ENCODE data around the gene LMO7.
"Not testable (repeated sequence)": the region's sequence is repeated elsewhere in the genome, so short reads cannot be mapped to it uniquely, and the experiment has no call there.

LMO7 gene

DNA sequence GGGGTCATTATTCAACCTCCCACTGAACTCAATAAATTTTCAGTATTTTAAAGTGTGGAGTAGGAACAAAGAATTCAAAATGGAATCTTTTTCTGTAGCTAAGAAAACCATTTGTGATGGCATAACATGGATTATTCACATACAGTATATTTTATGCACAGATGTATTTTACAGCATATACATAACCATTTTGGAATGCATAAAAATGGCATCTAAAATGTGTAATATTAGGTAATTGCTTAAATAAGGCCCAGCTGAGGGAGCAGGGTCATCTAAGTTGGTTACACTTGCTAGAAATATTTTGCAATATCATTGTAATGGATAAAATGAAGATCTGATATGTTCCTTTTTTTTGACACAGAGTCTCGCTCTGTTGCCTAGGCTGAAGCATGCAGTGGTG is 146.9 kb downstream of the LMO7 start:
- no peak for DNase-seq

- no peak for DNase-seq
Observed at GRCh38 chr13:75784003-75784402, 147.9 kb downstream of the LMO7 start.

DNA sequence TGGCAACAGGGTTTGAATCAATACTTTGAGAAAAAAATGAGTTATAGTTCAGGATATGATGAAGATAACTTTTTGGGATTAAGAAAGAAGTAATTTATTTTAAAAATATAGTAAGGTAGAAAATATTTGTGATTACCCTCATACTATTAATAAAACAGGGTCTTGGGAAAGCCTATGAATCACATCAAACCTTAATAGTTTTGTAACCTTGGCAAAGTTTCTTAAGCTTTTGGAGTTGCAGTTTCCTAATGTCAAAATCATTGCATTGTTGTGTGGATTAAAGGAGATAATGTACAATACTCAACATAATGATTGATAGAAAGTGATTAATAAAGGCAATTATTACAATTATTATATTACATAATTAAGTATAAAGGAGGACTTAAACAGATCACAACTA is 149.0 kb downstream of the LMO7 start:
- no peak for DNase-seq

- DNase-seq, result no peak
Observed at GRCh38 chr13:75787249-75787928, 151.3 kb downstream of the LMO7 start.

DNA sequence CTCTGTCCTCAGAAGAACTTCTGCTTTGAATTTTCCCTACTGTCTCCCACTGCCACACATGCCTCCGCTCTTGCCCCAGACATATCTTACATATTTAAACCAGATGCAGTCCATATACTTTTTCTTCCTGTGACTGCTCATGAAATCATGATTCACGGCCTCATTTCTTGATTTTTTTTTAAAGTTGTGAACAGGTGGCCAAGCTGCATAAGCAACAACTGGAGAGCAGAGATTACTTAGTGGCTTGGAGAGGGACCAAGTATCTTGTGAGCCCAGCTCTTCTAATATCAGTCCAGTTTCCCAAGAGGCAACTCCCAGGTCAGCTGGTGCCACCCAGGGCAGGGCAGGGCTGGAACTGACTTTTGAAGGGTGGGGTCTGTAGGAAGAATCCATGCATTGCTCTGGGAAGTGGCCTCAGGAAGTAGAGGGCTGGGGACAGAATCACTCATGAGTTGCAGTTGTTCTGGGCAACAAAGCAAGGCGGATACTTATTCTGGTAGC is 152.4 kb downstream of the LMO7 start:
- no peak for DNase-seq

- DNase-seq, result no peak
Observed at GRCh38 chr13:75789451-75790197, 153.5 kb downstream of the LMO7 start.

DNA sequence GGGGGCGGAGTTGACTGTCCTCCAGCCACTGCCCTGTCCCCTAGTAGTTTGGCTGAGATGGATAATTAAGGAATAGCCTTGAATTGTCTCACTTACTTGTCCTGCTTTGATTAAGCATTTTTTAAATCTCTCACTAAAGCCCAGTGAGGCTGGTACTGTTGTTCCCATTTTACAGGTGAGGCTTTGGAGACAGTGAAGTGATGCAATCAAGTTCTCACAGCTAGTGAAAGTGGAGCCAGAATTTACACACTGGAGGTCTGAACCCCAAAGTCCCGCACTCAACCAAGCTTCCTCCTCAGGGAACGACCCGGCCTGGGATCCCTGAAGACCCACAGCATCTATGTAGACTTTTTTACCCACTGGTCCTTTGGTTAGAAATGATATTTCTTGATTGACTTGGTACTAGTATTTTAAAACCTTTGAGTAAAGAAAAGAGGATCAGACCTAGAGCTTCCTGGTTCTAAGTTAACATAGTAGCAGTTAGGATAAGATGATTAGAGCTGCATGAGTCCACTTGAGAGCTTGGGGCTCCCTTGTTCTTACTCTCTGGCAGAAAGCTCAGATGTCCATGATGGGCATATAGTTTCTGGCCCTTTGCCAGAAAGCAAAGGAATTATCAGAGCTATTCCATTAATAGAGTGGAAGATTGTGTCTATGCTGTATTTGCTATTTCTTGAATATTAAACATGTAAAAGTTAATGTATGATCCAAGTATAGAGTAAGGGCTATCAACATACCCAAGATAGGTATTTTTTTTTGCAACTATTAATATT is 154.3 kb downstream of the LMO7 start:
- DNase-seq, result no peak

DNA sequence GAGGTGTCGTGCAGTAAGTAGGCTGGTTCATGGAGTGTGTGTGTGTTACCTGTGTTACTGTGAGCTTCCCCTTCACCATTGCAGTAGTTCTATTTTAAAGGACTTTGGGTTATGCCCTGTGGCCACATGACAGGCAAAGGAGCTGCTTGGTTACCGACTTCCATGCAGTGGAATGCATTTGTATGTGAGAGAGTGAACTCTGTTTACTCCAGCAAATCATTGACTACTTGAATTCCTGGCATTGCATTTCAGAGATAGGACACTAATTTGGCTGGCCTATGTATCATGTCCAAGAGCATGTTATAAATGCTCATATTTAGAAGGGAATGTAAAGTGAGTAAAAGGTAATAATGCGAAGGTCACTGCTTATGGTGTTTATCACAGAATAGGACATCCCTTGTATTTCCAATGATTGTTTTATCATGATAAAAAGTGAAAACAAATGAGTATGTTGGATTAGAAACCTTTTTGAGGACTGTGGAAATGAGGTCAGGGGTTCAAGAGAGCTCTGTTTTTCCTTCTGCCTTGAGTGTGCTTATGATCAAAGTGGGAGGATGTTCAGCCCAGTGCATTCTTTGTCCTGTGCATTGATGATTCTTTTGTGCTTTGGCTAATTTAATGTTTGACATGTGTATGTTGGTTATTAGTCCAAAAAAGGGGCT is 156.5 kb downstream of the LMO7 start:
- DNase-seq, result no peak

- not testable (repeated sequence) for DNase-seq
Observed at GRCh38 chr13:75793188-75793567, 157.0 kb downstream of the LMO7 start.

GRCh38 chr13:75794663-75795062 is 158.5 kb downstream of the LMO7 start:
- DNase-seq, result no peak

DNA sequence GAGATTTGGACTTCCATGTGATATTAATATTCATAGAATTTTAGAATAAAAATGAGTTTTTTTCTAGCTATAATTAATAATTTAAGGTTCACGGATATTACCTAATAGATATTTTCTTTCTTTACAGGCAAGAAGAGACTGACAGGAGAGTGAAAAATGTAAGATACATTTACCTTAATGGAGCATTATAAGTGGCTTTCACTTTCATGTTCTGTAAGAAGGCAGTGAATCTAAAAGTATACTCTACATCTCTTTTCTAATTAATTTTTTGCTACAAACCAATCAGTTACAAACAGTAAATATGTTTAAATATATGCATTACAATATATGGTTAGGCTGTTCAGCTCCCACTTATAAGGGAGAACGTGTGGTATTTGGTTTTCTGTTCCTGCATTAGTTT is 159.1 kb downstream of the LMO7 start:
- DNase-seq, result no peak

- DNase-seq, result no peak
Observed at GRCh38 chr13:75796825-75797224, 160.7 kb downstream of the LMO7 start.

DNA sequence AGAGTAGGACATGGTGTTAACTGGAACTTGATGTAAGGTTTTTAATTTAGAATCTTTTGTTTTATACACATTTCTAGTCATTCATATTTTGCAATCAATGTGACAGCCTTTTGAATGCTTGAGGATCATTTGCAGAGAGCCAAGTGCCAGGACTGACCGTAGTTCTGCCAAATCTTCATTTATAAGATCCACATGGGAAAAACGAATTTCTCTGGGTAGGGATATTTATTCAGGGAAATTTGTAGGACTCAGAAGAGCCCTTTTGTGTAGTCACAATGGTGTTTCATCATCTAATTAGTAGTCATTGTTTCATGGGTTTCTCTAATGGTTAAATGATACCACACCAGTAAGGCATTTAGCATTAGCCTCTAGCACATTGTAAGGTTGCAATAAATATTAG is 161.1 kb downstream of the LMO7 start:
- DNase-seq, result no peak

DNA sequence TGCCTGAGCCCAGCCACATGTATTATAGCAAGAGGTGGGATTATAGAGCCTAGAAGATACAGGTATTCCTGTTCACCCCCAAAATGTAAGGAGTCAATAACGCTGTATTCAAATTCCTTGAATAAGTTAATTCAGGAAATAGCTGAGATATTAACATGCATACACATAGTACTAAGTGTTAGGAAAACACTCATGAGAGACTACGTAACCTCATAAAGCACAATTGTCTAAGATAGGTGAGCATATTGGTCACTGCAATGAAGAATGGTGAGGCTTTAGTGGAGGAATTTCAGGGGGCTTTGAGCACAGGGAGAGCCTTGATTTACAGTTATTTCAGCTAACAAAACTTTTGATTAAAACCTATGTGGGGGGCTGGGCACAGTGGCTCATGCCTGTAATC is 161.6 kb downstream of the LMO7 start:
- DNase-seq, result no peak

- DNase-seq, result no peak
Observed at GRCh38 chr13:75798353-75799255, 162.5 kb downstream of the LMO7 start.

DNA sequence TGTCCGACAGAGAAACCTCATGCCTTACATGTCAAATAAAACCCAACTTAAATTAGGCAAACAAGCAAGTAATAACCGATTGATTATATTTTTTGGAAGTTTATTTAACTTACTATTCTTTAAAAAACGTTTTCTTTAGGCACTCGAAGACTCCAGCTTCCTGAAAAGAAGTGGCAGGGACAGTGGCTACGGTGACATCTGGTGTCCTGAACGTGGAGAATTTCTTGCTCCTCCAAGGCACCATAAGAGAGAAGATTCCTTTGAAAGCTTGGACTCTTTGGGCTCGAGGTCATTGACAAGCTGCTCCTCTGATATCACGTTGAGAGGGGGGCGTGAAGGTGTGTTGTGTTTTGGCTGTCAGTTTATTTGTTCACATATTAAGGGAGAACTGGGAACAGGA is 164.4 kb downstream of the LMO7 start:
- DNase-seq, result no peak

GRCh38 chr13:75801388-75801945 is 165.3 kb downstream of the LMO7 start:
- DNase-seq, result no peak

DNA sequence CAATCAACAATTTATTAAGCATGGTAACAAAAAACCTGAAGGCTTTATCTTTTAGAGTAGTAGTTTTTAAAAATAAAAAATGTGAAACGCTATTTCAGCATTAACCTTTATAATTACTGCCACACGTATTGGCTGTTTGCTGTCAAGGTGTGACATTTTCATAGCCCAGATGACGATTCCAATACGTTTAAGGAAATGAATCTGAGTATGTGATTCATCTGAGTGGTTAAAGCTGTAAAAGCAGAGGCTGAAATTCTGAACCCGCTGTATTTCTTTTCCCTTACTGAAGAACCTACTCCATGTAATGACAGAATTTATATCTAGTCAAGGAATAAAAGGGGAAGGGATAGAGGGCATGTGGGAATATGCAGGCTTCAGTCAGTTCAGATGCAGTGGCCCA is 166.0 kb downstream of the LMO7 start:
- DNase-seq, result no peak

GRCh38 chr13:75803164-75803611 is 167.1 kb downstream of the LMO7 start:
- no peak for DNase-seq

GRCh38 chr13:75804054-75804453 is 167.9 kb downstream of the LMO7 start:
- no peak for DNase-seq

- no peak for DNase-seq
Observed at GRCh38 chr13:75804605-75805004, 168.5 kb downstream of the LMO7 start.

DNA sequence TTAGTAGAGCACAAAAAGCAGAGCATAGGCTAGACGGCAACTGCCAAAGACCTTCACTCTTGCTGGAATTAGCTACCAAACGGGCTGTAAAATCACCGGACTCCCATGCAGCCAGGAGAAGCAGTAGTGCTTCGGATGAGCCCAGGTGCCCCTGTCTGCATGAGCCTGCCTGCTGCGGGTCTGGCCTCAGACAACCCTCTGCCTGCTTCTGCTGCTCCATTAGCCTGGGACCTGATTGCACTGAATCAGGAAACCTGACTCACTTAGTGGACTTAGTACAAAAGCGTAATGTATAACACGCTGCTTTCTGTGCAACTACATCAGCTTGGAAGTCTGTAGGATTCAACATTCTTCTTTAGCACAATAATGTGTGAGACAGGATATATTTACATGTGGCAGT is 170.0 kb downstream of the LMO7 start:
- no peak for DNase-seq

All from NK-92 treated with Interleukin-12 subunit alpha and Interleukin-12 subunit beta, amount 100 ng/mL, for 24 hours (cell line).